ENCODE data around the gene MCRS1.
"Not testable (repeated sequence)": the region's sequence is repeated elsewhere in the genome, so short reads cannot be mapped to it uniquely, and the experiment has no call there.

MCRS1 gene

GRCh38 chr12:49534731-49535278 lies 33.1 kb downstream of the MCRS1 start:
- Histone ChIP-seq H3K4me2 (ENCODE audit: low read depth, low read length, poor library complexity, severe bottlenecking) (no peak overlapping the region), H4K20me1 (ENCODE audit: low read depth, low read length) (no peaks in the 10 kb centered on the region), H3K27me3 (ENCODE audit: low read length) (no peaks in the 10 kb centered on the region), H3K27ac (ENCODE audit: low read depth, low read length) (no peak overlapping the region), H3K9me3 (ENCODE audit: insufficient read depth, low read length) (no peaks in the 10 kb centered on the region), H3K36me3 (ENCODE audit: low read length) (no peaks in the 10 kb centered on the region), H3K4me3 (ENCODE audit: insufficient read depth, low read length, poor library complexity, severe bottlenecking) (no peak overlapping the region), H2AFZ (ENCODE audit: low read depth, low read length, severe bottlenecking) (no peak overlapping the region), H3F3A (ENCODE audit: insufficient read depth) (peaks cover 4% of the 10 kb centered on the region; the same call in 1 of the 2 replicates), H3K9me2 (replicated peaks; ENCODE audit: insufficient read depth, low read length) (no peaks in the 10 kb centered on the region), H3K9ac (ENCODE audit: low read length) (no peak overlapping the region), H3K79me2 (ENCODE audit: insufficient read depth, low read length) (no peaks in the 10 kb centered on the region)
- TF ChIP-seq EZH2phosphoT487 (conservative IDR thresholded peaks at IDR 0.05; ENCODE audit: low read length) (no peak), CTCF (IDR thresholded peaks at IDR 0.05; ENCODE audit: insufficient read depth, low read length, poor library complexity, severe bottlenecking) (no peak)

GRCh38 chr12:49534122-49534521 lies 33.8 kb downstream of the MCRS1 start:
- not testable (repeated sequence) for H3K27me3 ChIP-seq (ENCODE audit: low read length); H2AFZ ChIP-seq (ENCODE audit: low read depth, low read length, severe bottlenecking); H3K79me2 ChIP-seq (ENCODE audit: insufficient read depth, low read length); H3K4me3 ChIP-seq (ENCODE audit: insufficient read depth, low read length, poor library complexity, severe bottlenecking); H3F3A ChIP-seq (ENCODE audit: insufficient read depth); H3K9ac ChIP-seq (ENCODE audit: low read length); H3K36me3 ChIP-seq (ENCODE audit: low read length); H4K20me1 ChIP-seq (ENCODE audit: low read depth, low read length); H3K9me3 ChIP-seq (ENCODE audit: insufficient read depth, low read length); H3K9me2 ChIP-seq (replicated peaks; ENCODE audit: insufficient read depth, low read length); H3K4me2 ChIP-seq (ENCODE audit: low read depth, low read length, poor library complexity, severe bottlenecking); H3K27ac ChIP-seq (ENCODE audit: low read depth, low read length)

GRCh38 chr12:49533331-49533730 lies 34.6 kb downstream of the MCRS1 start:
- Histone ChIP-seq H3K27me3 (ENCODE audit: low read length) (no peaks in the 10 kb centered on the region), H3K9me3 (ENCODE audit: insufficient read depth, low read length) (no peaks in the 10 kb centered on the region), H2AFZ (ENCODE audit: low read depth, low read length, severe bottlenecking) (no peak overlapping the region), H4K20me1 (ENCODE audit: low read depth, low read length) (no peaks in the 10 kb centered on the region), H3F3A (ENCODE audit: insufficient read depth) (peaks cover 9% of the 10 kb centered on the region; the same call in 1 of the 2 replicates), H3K36me3 (ENCODE audit: low read length) (no peaks in the 10 kb centered on the region), H3K9ac (ENCODE audit: low read length) (no peak overlapping the region), H3K4me2 (ENCODE audit: low read depth, low read length, poor library complexity, severe bottlenecking) (no peak overlapping the region), H3K4me3 (ENCODE audit: insufficient read depth, low read length, poor library complexity, severe bottlenecking) (no peak overlapping the region), H3K27ac (ENCODE audit: low read depth, low read length) (no peak overlapping the region), H3K9me2 (replicated peaks; ENCODE audit: insufficient read depth, low read length) (no peaks in the 10 kb centered on the region), H3K79me2 (ENCODE audit: insufficient read depth, low read length) (no peaks in the 10 kb centered on the region)
- TF ChIP-seq CTCF (IDR thresholded peaks at IDR 0.05; ENCODE audit: insufficient read depth, low read length, poor library complexity, severe bottlenecking) (no peak), EZH2phosphoT487 (conservative IDR thresholded peaks at IDR 0.05; ENCODE audit: low read length) (no peak)

GRCh38 chr12:49531745-49532144 lies 36.2 kb downstream of the MCRS1 start:
- Histone ChIP-seq H2AFZ (ENCODE audit: low read depth, low read length, severe bottlenecking) (no peak overlapping the region), H3F3A (ENCODE audit: insufficient read depth) (peaks cover 6% of the 10 kb centered on the region; the same call in 1 of the 2 replicates), H3K4me2 (ENCODE audit: low read depth, low read length, poor library complexity, severe bottlenecking) (no peak overlapping the region), H3K36me3 (ENCODE audit: low read length) (no peaks in the 10 kb centered on the region), H4K20me1 (ENCODE audit: low read depth, low read length) (no peaks in the 10 kb centered on the region), H3K27me3 (ENCODE audit: low read length) (no peaks in the 10 kb centered on the region), H3K9me2 (replicated peaks; ENCODE audit: insufficient read depth, low read length) (no peaks in the 10 kb centered on the region), H3K79me2 (ENCODE audit: insufficient read depth, low read length) (no peaks in the 10 kb centered on the region), H3K4me3 (ENCODE audit: insufficient read depth, low read length, poor library complexity, severe bottlenecking) (no peak overlapping the region), H3K9me3 (ENCODE audit: insufficient read depth, low read length) (no peaks in the 10 kb centered on the region), H3K9ac (ENCODE audit: low read length) (no peak overlapping the region), H3K27ac (ENCODE audit: low read depth, low read length) (no peak overlapping the region)
- TF ChIP-seq EZH2phosphoT487 (conservative IDR thresholded peaks at IDR 0.05; ENCODE audit: low read length) (no peak), CTCF (IDR thresholded peaks at IDR 0.05; ENCODE audit: insufficient read depth, low read length, poor library complexity, severe bottlenecking) (no peak)
